HepG2 (cell line): Measurements from ENCODE around the gene ARHGEF7. TPM values are rescaled to one million over a fixed set of nuclear protein-coding genes. Genes with fewer than 3 reads are reported as not detected.

ENCODE experiments used
- ATAC-seq: fragments of 200-7000 bp; cut with Tn5 transposase; 3 replicates; pipeline ENCODE4 v1.9.1; 2020; ENCODE audit warnings: mild to moderate bottlenecking, moderate library complexity
- BruUV-seq: library from RNA; stranded (reverse); fragments of 400-500 nt; replicated peaks from 2 replicates; lab custom pipeline; 2021; lab: Mats Ljungman, UMichigan
- CTCF ChIA-PET: fragments of 300-600 bp; formaldehyde crosslinking; extraction: SDS; loops from one replicate; lab custom pipeline; 2021; ENCODE audit warnings: low total read pairs, inconsistent platforms, low intra/inter-chr PET ratio; lab: Yijun Ruan, JAX
- POLR2A ChIA-PET: fragments of 350-600 bp; sonication (Branson Sonifier 250); formaldehyde crosslinking; loops from one replicate; lab custom pipeline; 2020; ENCODE audit warnings: antibody characterized with exemption, inconsistent platforms; lab: Yijun Ruan, JAX
- DNase-seq: peaks from one replicate; pipeline ENCODE4 v3.0.0-alpha.2; 2015; ENCODE audit warnings: low spot score
- FAIRE-seq: peaks from 3 replicates; lab custom pipeline; 2011; peaks lifted over from hg19 to GRCh38; lab: Jason Lieb, UNC
- H2AFZ ChIP-seq: one replicate; pipeline ENCODE4 v1.6.1; 2011; ENCODE audit warnings: low read length, inconsistent platforms
- H3K27ac ChIP-seq: fragments of 300-600 bp; 3 replicates; pipeline ENCODE4 v1.8.0; 2011; ENCODE audit warnings: mixed run types, mild to moderate bottlenecking, mixed read lengths, low read length, inconsistent platforms; ENCODE audit not compliant: insufficient read depth; ENCODE audit errors: extremely low read length
- H3K27me3 ChIP-seq, 2 experiments: fragments of 200-600 bp in 1 of 2; 2 replicates in 1 of 2; 3 replicates in 1 of 2; pipeline versions ENCODE4 v1.6.0 to v1.8.0; 2011; ENCODE audit warnings: low read length in 2 of 2, mild to moderate bottlenecking in 2 of 2, moderate library complexity in 2 of 2, inconsistent platforms in 1 of 2; ENCODE audit not compliant: insufficient read depth in 2 of 2, control insufficient read depth in 1 of 2
- H3K36me3 ChIP-seq, 2 experiments: fragments of 200-600 bp in 1 of 2; replicated peaks in 1 of 2; 2 replicates in 1 of 2; 3 replicates in 1 of 2; pipeline versions ENCODE4 v1.5.1 to v1.8.0; 2011; ENCODE audit warnings: low read length in 2 of 2, inconsistent platforms in 1 of 2; ENCODE audit not compliant: insufficient read depth in 2 of 2, control insufficient read depth in 1 of 2
- H3K4me1 ChIP-seq: 2 replicates; pipeline ENCODE4 v1.5.1; 2012; ENCODE audit warnings: low read length, inconsistent platforms; ENCODE audit not compliant: insufficient read depth
- H3K4me2 ChIP-seq: 2 replicates; pipeline ENCODE4 v1.6.0; 2011; ENCODE audit warnings: low read depth, low read length, inconsistent platforms
- H3K4me3 ChIP-seq, 3 experiments: fragments of 200-600 bp in 1 of 3; sonication (generic), shearing (Covaris generic) in 1 of 3; replicated peaks in 1 of 3; 2 replicates each; pipeline ENCODE4 v1.5.1; 2011 to 2016; ENCODE audit warnings: low read length in 3 of 3, inconsistent platforms in 2 of 3, low read depth in 2 of 3, mild to moderate bottlenecking in 2 of 3, control low read depth in 1 of 3, mixed read lengths in 1 of 3; ENCODE audit not compliant: insufficient read depth in 1 of 3
- H3K79me2 ChIP-seq: one replicate; pipeline ENCODE4 v1.6.1; 2011; ENCODE audit warnings: low read length, inconsistent platforms; ENCODE audit not compliant: insufficient read depth
- H3K9ac ChIP-seq: 2 replicates; pipeline ENCODE4 v1.6.0; 2011; ENCODE audit warnings: mild to moderate bottlenecking, low read depth, low read length, inconsistent platforms; ENCODE audit not compliant: insufficient read depth
- H3K9me3 ChIP-seq: 2 replicates; pipeline ENCODE4 v1.5.1; 2012; ENCODE audit warnings: mild to moderate bottlenecking, low read length
- H4K20me1 ChIP-seq: 2 replicates; pipeline ENCODE4 v1.6.0; 2011; ENCODE audit warnings: inconsistent platforms, mild to moderate bottlenecking, low read length, moderate library complexity; ENCODE audit not compliant: insufficient read depth
- ELK4 ChIP-seq: sonication (generic); formaldehyde crosslinking; IDR thresholded peaks from 2 replicates; pipeline ENCODE4 v1.9.0; 2021; ENCODE audit warnings: missing genetic modification reagents, borderline replicate concordance
- KLF12 ChIP-seq: sonication (generic); formaldehyde crosslinking; IDR thresholded peaks from 2 replicates; pipeline ENCODE4 v1.4.0; 2020; ENCODE audit warnings: missing genetic modification reagents, borderline replicate concordance
- MTF2 ChIP-seq: sonication (generic); formaldehyde crosslinking; IDR thresholded peaks from 2 replicates; pipeline ENCODE4 v1.5.0; 2020; ENCODE audit warnings: missing genetic modification reagents, borderline replicate concordance
- RNF2 ChIP-seq: fragments of 450-650 bp; conservative IDR thresholded peaks from 2 replicates; pipeline ENCODE4 v1.6.1; 2016; ENCODE audit warnings: low read depth
- ZBTB4 ChIP-seq: sonication (generic); formaldehyde crosslinking; IDR thresholded peaks from 2 replicates; pipeline ENCODE4 v1.4.0; 2020; ENCODE audit warnings: missing genetic modification reagents, mild to moderate bottlenecking, borderline replicate concordance
- ZFP1 ChIP-seq: IDR thresholded peaks from 2 replicates; pipeline ENCODE4 v1.6.1; 2016
- ZNF136 ChIP-seq: sonication (generic); formaldehyde crosslinking; IDR thresholded peaks from 2 replicates; pipeline ENCODE4 v1.8.1; 2022; ENCODE audit warnings: low read depth, mild to moderate bottlenecking, moderate library complexity, missing genetic modification reagents
- ZNF407 ChIP-seq: sonication (generic); formaldehyde crosslinking; IDR thresholded peaks from one replicate; pipeline ENCODE4 v1.5.1; 2020; ENCODE audit warnings: mild to moderate bottlenecking, missing genetic modification reagents; ENCODE audit errors: not compliant biosample characterization
- in situ Hi-C: cut with HindIII; loops from 2 replicates; pipeline ENCODE4 v1.10.0; 2017; ENCODE audit warnings: low pct_unique_long_range_greater_than_20kb; ENCODE audit not compliant: extremely low pct_ligation_motif_present
- intact Hi-C: fragments of 100-400 bp; cut with micrococcal nuclease; formaldehyde crosslinking; loops from one replicate; pipeline ENCODE4 v1.10.0; 2022; ENCODE audit not compliant: unreplicated experiment
- polyA plus RNA-seq, 8 experiments: library from polyadenylated mRNA; depleted of rRNA in 3 of 8; stranded (reverse) in 7 of 8; unstranded in 1 of 8; fragments of >200 nt; fragmentation: Illumina TruSeq in 4 of 8; extraction: Trizol in 4 of 8; gene quantifications; 2 replicates each; pipeline versions ENCODE4 v1.2.1 to v1.2.3, GENCODE V29; 2011 to 2016; ENCODE audit warnings: low read depth in 4 of 8, missing spikeins in 1 of 8, mixed read lengths in 1 of 8; ENCODE audit not compliant: insufficient read depth in 1 of 8
- total RNA-seq, 5 experiments: library from RNA; depleted of rRNA; stranded (reverse); fragments of >200 nt; fragmentation: Illumina TruSeq; extraction: Trizol; gene quantifications; 2 replicates each; pipeline ENCODE4 v1.2.3, GENCODE V29; 2016; ENCODE audit warnings: low read depth in 1 of 5
- TF ChIP-seq, protein P1 (sequence below): sonication (generic); formaldehyde crosslinking; IDR thresholded peaks from 2 replicates; pipeline ENCODE4 v1.4.0; 2020; ENCODE audit warnings: missing genetic modification reagents

Gene ARHGEF7
- total and polyA plus RNA-seq, 2 of the 13 experiments (the other 11 are each of a cell fraction or from before 2014, with no cell fraction given) = 15.7 to 22.3 TPM

DNA sequence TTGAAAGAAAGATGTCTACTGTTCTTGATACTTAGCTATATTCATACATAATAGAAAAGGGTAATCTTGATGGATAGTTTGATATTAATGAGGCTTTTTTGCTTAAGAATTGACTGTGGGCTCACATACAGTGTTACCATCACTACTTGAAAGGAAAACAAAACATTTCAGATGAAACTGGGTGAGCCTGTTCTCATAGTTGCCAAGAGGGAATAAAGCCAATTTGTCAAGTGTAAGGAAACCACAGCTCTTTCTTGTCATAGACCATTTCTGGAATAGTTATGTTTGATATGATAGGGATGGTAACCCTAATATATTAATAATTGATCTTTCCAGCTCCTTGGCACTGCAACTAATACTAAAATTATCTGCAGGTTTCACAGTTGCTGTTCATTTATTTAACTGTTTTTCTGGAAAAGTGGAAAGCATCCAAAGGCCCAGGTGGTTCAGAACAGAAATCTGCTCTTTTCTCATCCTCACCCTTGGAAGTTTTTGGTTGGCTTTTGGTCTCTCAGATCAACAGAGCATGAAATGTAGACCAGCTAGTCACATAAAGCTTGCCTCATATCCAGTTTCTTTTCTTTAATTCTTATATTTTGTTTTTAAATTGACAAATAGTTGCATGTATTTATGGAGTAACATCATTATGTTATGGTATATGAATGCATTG, 43.2 kb downstream of the ARHGEF7 start:
- Histone ChIP-seq H4K20me1 (0 out of 2 replicates have a peak, but pooled peaks cover 6% of the 10 kb centered on the region), H2AFZ (no peak overlapping the region), H3K9me3 (no peaks in the 10 kb centered on the region), H3K79me2 (peaks cover 90% of the 10 kb centered on the region), H3K27me3 (no peaks in the 10 kb centered on the region; a peak in 2 of 5 replicates), H3K27ac (no peak overlapping the region), H3K36me3 (peaks cover 2 to 11% of the 10 kb centered on the region in 2 experiments; a peak in 2 of 5 replicates), H3K4me1 (peaks cover 17% of the 10 kb centered on the region), H3K9ac (no peak overlapping the region), H3K4me2 (no peak overlapping the region), H3K4me3 (no peak overlapping the region)
- no peak for ATAC-seq
- no TSS peak for BruUV-seq
- in situ Hi-C loops (no loop called here), intact Hi-C loops (no loop called here)
- no peak for DNase-seq
- no peak for FAIRE-seq
- CTCF ChIA-PET = no interaction called here
- POLR2A ChIA-PET = interaction anchor here (0.8 kb wide), 1 partner anchor 13 kb away, joined by 3 read pairs; no protein-coding TSS in a partner anchor
- TF ChIP-seq ZBTB4 (CRISPR knock-in tag) (no peak), ZFP1 (CRISPR knock-in tag) (no peak), KLF12 (CRISPR knock-in tag) (no peak), ZNF136 (CRISPR knock-in tag) (no peak), RNF2 (no peak), ZNF407 (CRISPR knock-in tag) (no peak), MTF2 (no peak), ELK4 (CRISPR knock-in tag) (no peak)
- TF ChIP-seq, protein P1, sequence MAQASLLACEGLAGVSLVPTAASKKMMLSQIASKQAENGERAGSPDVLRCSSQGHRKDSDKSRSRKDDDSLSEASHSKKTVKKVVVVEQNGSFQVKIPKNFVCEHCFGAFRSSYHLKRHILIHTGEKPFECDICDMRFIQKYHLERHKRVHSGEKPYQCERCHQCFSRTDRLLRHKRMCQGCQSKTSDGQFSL (CRISPR knock-in tag) = no peak
